IPS DF 6.9 (cell line): ENCODE measurements around the gene SBF2.

Source experiments
- DNase-seq: peaks from one replicate; pipeline ENCODE4 v3.0.0-alpha.2; 2013; ENCODE audit warnings: low read depth, low spot score
- H3K27ac ChIP-seq: one replicate; pipeline ENCODE4 v1.5.1; 2013; ENCODE audit warnings: low read length, control low read depth
- H3K27me3 ChIP-seq: 2 replicates; pipeline ENCODE4 v1.6.1; 2013; ENCODE audit warnings: mild to moderate bottlenecking, low read length; ENCODE audit not compliant: control insufficient read depth, insufficient read depth
- H3K36me3 ChIP-seq: 2 replicates; pipeline ENCODE4 v1.6.1; 2013; ENCODE audit warnings: low read length; ENCODE audit not compliant: control insufficient read depth, insufficient read depth
- H3K4me1 ChIP-seq: 2 replicates; pipeline ENCODE4 v1.6.1; 2013; ENCODE audit warnings: low read length; ENCODE audit not compliant: control insufficient read depth, insufficient read depth
- H3K4me3 ChIP-seq: 2 replicates; pipeline ENCODE4 v1.5.1; 2013; ENCODE audit warnings: mild to moderate bottlenecking, low read length
- H3K9me3 ChIP-seq: 2 replicates; pipeline ENCODE4 v1.6.1; 2013; ENCODE audit warnings: low read length, inconsistent platforms; ENCODE audit not compliant: control insufficient read depth, insufficient read depth
- WGBS: extraction: QIAGEN DNeasy Blood & Tissue Kit; methylation state at CpG from one replicate; pipeline ENCODE4 v1.1.7; 2013; ENCODE audit warnings: mixed read lengths, missing lambda C conversion rate; ENCODE audit not compliant: insufficient read length, insufficient coverage; 5-methylcytosine and 5-hydroxymethylcytosine counted together

Gene SBF2

DNA sequence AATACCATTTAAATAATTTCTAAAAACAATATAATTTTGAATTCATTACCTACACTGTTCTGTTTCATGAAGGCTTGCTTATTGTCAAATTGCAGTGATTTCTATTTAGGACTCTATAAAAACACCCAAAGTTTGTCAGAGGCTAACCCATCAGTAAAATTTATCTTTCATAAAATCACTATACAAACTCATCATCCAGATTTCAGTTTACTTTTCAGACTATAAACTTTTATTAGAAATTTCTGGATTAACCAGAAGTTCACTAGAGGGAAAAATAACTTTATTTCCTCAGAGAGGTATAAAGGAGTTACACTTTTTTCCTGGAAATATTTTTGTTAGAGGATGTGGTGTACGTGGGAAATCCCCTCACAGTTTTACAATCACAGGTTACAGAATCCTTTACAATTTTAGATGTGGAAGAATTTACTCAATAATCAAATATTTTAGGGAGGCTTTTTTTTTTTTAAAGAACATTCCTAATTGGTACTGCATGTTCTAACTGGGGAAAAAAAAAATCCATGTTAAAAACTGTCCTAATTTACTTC lies 453.5 kb downstream of the SBF2 start:
- Histone ChIP-seq H3K36me3 (no peaks in the 10 kb centered on the region), H3K4me3 (no peak overlapping the region), H3K27ac (no peak overlapping the region), H3K27me3 (no peaks in the 10 kb centered on the region), H3K4me1 (0 out of 2 replicates have a peak, but pooled peaks cover 1% of the 10 kb centered on the region), H3K9me3 (no peaks in the 10 kb centered on the region)
- WGBS, result no CpG with 5 or more reads among the region's 1 CpG
- DNase-seq, result no peak

DNA sequence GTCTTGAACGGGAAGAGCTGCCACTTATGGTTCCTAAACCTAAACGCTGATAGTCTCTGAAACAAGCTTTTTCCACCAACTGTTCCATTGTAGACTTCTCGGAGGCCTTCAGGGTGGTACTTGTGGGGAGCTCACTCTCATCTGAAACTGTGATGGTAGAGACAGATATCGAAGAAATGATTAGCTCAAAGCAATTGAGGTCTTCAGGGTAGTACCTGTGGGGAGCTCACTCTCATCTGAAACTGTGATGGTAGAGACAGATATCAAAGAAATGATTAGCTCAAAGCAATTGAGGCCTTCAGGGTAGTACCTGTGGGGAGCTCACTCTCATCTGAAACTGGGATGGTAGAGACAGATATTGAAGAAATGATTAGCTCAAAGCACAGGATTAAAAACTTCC lies 454.5 kb downstream of the SBF2 start:
- WGBS, result no CpG with 5 or more reads among the region's 4 CpGs
- Histone ChIP-seq H3K27ac (no peak overlapping the region), H3K9me3 (no peaks in the 10 kb centered on the region), H3K27me3 (no peaks in the 10 kb centered on the region), H3K4me1 (0 out of 2 replicates have a peak, but pooled peaks cover 1% of the 10 kb centered on the region), H3K4me3 (no peak overlapping the region), H3K36me3 (no peaks in the 10 kb centered on the region)
- DNase-seq, result no peak

DNA sequence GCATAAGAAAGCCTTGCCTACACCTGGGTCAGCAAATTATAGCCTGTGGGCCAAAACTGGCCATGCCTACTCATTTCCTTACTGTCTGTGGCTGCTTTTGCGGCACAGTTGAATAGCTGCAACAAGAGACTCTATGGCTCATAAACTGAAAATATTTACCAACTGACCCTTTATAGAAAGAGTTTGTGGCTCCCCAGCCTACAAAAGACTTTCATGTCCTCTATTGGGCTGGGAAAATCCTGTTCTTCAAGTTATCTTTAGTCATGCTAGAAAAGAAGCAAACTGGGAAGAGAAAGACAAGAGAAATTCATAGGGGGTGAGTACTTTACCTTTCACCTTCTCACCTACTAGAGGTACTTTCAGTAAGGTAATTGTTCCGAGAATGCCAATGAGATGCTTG lies 455.1 kb downstream of the SBF2 start:
- Histone ChIP-seq H3K36me3 (no peaks in the 10 kb centered on the region), H3K4me3 (no peak overlapping the region), H3K4me1 (0 out of 2 replicates have a peak, but pooled peaks cover 1% of the 10 kb centered on the region), H3K27me3 (no peaks in the 10 kb centered on the region), H3K9me3 (no peaks in the 10 kb centered on the region), H3K27ac (no peak overlapping the region)
- WGBS, result no CpG with 5 or more reads among the region's 2 CpGs
- DNase-seq, result no peak

DNA sequence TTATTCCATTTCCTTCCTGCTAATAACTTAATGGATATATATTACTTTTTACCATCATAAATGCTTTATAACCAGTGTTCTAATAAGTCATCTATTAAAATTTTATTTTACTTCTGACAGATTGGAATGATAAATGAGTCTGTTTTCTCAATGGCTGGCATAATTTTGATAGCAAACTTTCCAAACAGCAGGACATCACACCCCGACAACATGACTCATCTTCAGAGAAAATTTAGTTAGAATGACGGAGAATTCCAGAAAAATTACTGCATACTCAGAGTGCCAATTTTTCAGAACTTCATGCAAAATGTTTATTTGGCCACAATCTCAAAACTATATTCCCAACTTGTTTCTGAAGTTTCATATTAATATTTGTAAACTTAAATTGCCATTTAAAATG lies 455.8 kb downstream of the SBF2 start:
- DNase-seq, result no peak
- Histone ChIP-seq H3K27ac (no peak overlapping the region), H3K36me3 (no peaks in the 10 kb centered on the region), H3K4me1 (0 out of 2 replicates have a peak, but pooled peaks cover 1% of the 10 kb centered on the region), H3K27me3 (no peaks in the 10 kb centered on the region), H3K4me3 (no peak overlapping the region), H3K9me3 (no peaks in the 10 kb centered on the region)
- no CpG with 5 or more reads among the region's 2 CpGs for WGBS

DNA sequence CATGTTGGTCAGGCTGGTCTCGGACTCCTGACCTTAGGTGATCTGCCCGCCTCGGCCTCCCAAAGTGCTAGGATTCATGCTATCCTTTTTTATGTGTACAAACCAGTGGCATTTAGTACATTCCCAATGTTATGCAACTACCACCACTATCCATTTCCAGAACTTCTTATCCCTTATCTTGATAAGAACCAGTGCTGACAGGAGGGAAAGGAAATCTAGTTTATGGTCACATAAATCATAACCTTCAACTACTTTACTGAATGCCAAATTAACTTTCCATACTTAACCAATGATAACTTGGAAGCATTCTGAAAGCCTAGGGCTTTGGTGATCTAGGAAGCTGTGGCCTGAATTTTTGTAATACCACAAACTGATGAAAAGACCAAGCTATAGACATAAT lies 459.7 kb downstream of the SBF2 start:
- Histone ChIP-seq H3K27me3 (no peaks in the 10 kb centered on the region), H3K4me1 (no peaks in the 10 kb centered on the region), H3K27ac (no peak overlapping the region), H3K9me3 (no peaks in the 10 kb centered on the region), H3K36me3 (no peaks in the 10 kb centered on the region), H3K4me3 (no peak overlapping the region)
- WGBS, result no CpG with 5 or more reads among the region's 3 CpGs
- no peak for DNase-seq

DNA sequence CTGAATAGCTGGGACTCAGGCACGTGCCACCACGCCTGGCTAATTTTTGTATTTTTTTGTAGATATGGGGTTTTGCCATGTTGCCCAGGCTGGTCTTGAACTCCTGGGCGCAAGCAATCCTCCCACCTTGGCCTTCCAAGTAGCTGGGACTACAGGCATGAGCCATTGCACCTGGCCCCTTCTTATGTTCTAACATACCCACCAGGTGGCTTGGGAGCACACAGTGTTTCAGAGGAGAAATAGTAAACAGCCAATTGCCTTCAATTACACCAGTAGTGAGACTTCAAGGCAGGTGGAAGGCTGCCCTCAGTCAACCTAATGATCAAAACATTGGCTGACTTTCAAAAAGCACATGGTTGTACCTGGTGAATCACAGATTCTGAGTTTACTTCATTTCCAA lies 462.9 kb downstream of the SBF2 start:
- DNase-seq, result no peak
- Histone ChIP-seq H3K27me3 (no peaks in the 10 kb centered on the region), H3K36me3 (no peaks in the 10 kb centered on the region), H3K9me3 (no peaks in the 10 kb centered on the region), H3K4me1 (no peaks in the 10 kb centered on the region), H3K4me3 (no peak overlapping the region), H3K27ac (no peak overlapping the region)
- WGBS, result no CpG with 5 or more reads among the region's 3 CpGs

DNA sequence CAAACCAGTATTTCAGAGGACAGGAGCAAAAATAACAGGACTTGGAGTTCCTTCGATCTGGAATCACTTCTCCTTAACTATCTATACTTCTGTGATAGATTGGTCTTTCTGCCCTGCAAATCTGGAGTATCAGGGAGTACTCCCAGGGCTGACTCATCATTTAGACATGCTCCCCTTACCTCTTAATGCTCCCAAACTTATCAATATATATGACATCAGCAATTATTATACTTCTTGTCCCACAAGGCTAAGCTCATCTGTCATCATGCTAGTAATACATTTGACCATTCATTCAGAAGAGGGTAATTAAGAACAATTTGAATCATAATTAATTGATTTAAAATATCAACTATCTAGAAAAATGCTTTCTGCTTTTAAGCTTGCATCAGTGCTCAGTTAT lies 466.3 kb downstream of the SBF2 start:
- Histone ChIP-seq H3K9me3 (no peaks in the 10 kb centered on the region), H3K4me3 (no peak overlapping the region), H3K27me3 (no peaks in the 10 kb centered on the region), H3K4me1 (no peaks in the 10 kb centered on the region), H3K36me3 (no peaks in the 10 kb centered on the region), H3K27ac (no peak overlapping the region)
- WGBS, result no CpG with 5 or more reads among the region's 1 CpG
- no peak for DNase-seq

DNA sequence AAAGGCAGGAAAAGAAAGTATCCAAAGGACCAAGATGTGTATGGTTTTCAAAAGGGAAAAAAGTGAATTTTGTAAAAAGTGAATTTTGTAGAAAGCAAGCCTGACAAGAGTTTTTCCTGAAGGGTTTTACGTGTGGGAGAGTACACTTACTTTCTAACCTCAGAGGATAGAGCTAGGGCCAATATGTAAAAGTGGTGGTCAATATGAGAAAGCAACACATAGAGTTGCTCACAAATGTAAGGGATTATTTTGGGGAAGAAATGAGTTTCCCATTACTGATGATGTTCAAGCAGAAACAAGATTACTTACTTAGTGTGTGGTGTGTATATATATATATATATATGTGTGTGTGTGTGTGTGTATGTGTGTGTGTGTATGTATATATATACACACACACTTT lies 467.6 kb downstream of the SBF2 start:
- Histone ChIP-seq H3K27me3 (no peaks in the 10 kb centered on the region), H3K9me3 (no peaks in the 10 kb centered on the region), H3K4me1 (no peaks in the 10 kb centered on the region), H3K36me3 (no peaks in the 10 kb centered on the region), H3K27ac (no peak overlapping the region), H3K4me3 (no peak overlapping the region)
- no CpG with 5 or more reads among the region's 1 CpG for WGBS
- no peak for DNase-seq

DNA sequence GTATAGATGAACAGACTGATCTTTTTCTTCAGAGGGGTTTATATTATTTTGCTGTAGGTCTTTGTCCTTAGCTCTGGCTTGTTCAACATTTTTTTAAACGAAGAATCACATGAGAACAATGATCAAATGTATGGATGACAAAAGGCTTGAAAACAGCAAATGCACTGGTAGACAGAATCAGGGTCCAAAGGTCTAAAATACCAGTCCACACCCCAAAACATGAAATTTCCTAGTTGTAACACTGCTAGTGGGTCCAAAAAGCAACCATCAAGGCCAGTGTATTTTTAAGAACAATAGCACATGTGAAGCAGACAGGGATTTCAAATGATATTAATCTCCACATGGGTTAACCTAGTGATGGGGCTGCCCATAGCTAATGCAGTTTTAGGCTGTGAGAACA lies 468.1 kb downstream of the SBF2 start:
- no peaks in the 10 kb centered on the region for H3K4me1 ChIP-seq
- H3K36me3 ChIP-seq, result no peaks in the 10 kb centered on the region
- WGBS, result no CpG with 5 or more reads among the region's 1 CpG
- H3K9me3 ChIP-seq, result no peaks in the 10 kb centered on the region
- no peak overlapping the region for H3K4me3 ChIP-seq
- H3K27ac ChIP-seq, result no peak overlapping the region
- no peak for DNase-seq
- H3K27me3 ChIP-seq, result no peaks in the 10 kb centered on the region

DNA sequence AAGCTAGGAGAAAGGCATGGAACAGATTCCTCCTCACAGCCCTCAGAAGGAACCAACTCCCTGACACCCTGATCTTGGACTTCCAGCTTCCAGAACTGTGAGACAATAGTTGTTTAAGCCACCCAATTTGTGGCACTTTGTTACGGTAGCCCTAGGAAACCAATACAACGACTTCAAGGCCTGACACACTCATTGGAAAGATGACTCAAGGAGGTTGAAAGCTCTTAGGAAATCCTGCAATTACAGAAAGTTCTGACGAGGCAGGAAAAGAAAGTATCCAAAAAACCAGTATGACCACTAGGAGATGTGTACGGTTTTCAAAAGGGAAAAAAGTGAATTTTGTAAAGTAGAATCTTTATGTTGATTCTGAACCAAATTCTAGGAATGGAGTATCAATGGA lies 468.7 kb downstream of the SBF2 start:
- no CpG with 5 or more reads among the region's 4 CpGs for WGBS
- Histone ChIP-seq H3K4me1 (peaks cover under 1% of the 10 kb centered on the region; the same call in 1 of the 2 replicates), H3K27me3 (no peaks in the 10 kb centered on the region), H3K9me3 (no peaks in the 10 kb centered on the region), H3K36me3 (no peaks in the 10 kb centered on the region), H3K27ac (no peak overlapping the region), H3K4me3 (no peak overlapping the region)
- DNase-seq, result no peak

DNA sequence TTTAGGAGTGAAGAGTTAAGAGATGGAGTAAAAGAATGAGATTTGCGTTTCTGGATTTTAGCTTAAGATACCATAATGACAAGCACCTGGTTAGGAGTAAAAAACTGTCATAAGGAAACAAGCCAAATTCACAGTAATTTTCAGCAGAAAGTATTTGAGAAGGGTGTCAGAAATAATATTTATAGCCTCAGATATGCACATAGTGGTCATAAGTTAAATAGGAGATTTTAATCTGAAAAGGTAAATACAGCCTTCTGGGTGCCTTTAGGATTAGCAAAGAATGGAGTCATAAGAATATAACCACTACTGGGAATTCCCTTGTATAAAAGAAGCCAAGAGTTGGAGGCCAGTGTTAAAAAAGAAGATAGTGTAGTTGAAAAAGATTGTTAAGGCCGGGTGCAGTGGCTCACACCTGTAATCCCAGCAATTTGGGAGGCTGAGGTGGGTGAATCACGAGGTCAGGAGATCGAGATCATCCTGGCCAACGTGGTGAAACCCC lies 470.1 kb downstream of the SBF2 start:
- H3K4me3 ChIP-seq, result no peak overlapping the region
- no peak overlapping the region for H3K27ac ChIP-seq
- H3K9me3 ChIP-seq, result no peaks in the 10 kb centered on the region
- no peak for DNase-seq
- no CpG with 5 or more reads among the region's 5 CpGs for WGBS
- peaks cover 2% of the 10 kb centered on the region; the same call in 1 of the 2 replicates for H3K4me1 ChIP-seq
- no peaks in the 10 kb centered on the region for H3K27me3 ChIP-seq
- no peaks in the 10 kb centered on the region for H3K36me3 ChIP-seq
